Chondrocyte (in vitro differentiated cells): ENCODE measurements around the gene DEDD. TPM values are rescaled to one million over a fixed set of nuclear protein-coding genes. Genes with fewer than 3 reads are reported as not detected.

Experiments used
- DNase-seq: peaks from one replicate; pipeline ENCODE4 v3.0.0; 2021; ENCODE audit warnings: mixed read lengths, low spot score
- H3K27ac Mint-ChIP-seq: one replicate; pipeline ENCODE4 v1.8.0; 2021; ENCODE audit warnings: mild to moderate bottlenecking, moderate library complexity, mixed read lengths; ENCODE audit not compliant: unreplicated experiment
- H3K27me3 Mint-ChIP-seq: 2 replicates; pipeline ENCODE4 v1.8.0; 2021; ENCODE audit warnings: low read depth, mixed read lengths
- H3K36me3 Mint-ChIP-seq: 2 replicates; pipeline ENCODE4 v1.8.0; 2021; ENCODE audit warnings: low read depth, mixed read lengths
- H3K4me1 Mint-ChIP-seq: 2 replicates; pipeline ENCODE4 v1.8.0; 2021; ENCODE audit warnings: low read depth, mild to moderate bottlenecking, mixed read lengths
- H3K4me3 Mint-ChIP-seq: one replicate; pipeline ENCODE4 v1.8.0; 2021; ENCODE audit warnings: mild to moderate bottlenecking, moderate library complexity, mixed read lengths; ENCODE audit not compliant: unreplicated experiment
- H3K9me3 Mint-ChIP-seq: 2 replicates; pipeline ENCODE4 v1.8.0; 2021; ENCODE audit warnings: low read depth, mixed read lengths
- CTCF ChIP-seq: fragments of 200-600 bp; sonication (generic); IDR thresholded peaks from 2 replicates; pipeline ENCODE4 v1.5.0; 2021; ENCODE audit warnings: antibody characterized with exemption, mild to moderate bottlenecking, moderate library complexity
- total RNA-seq: library from RNA; stranded (reverse); gene quantifications from 3 replicates; pipeline ENCODE4 v1.2.1, GENCODE V29; 2021

Gene DEDD
- total RNA-seq, 1 donor from 2014 or later: 36.7 TPM

DNA sequence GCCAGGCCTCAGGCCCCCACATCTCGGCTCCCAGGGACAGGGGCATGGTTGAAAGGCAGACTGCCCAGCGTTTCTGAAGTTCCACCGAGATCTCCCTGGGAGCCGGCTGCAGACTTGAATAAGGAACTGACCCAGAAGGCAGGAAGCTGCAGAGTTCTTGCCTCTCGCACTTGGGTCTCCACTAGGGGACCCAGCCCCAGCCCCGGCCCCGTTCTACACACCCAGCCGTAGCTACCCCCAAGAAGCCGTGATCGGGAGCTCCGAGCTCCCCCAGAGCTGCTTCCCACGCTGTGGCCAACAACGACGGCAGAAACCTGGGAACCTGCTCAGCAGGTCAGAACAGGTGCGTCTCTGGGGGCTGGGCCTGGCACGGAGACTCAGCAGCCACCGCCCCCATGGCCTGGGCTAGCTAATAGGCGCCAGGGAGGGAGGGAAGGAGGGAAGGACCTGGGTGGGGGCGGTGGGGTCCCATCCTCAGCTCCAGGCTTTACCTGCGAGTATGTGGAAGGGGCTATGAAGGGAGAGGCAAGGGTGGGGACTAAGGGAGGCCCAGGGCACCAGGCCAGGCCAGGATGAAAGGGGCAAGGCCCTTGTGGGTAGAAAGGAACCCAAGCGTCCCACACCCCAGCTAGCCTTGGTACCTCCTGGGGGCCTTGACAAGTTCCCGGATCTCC is 43.1 kb downstream of the DEDD start, which contains the start of gene NECTIN4:
NECTIN4 (minus strand) TSS at position 308 of the 674 bp plus-strand sequence; CDS start at position 46, 262 bp downstream.
- H3K4me1 Mint-ChIP-seq: peaks cover 9% of the 10 kb centered on the region
- H3K36me3 Mint-ChIP-seq: no peaks in the 10 kb centered on the region
- TF ChIP-seq CTCF: no peak
- no peaks in the 10 kb centered on the region for H3K27me3 Mint-ChIP-seq
- H3K27ac Mint-ChIP-seq: no peak within 1 kb of the TSS
- H3K4me3 Mint-ChIP-seq: no peak within 1 kb of the TSS
- no peaks in the 10 kb centered on the region for H3K9me3 Mint-ChIP-seq
- peak; percentile 67 for DNase-seq

GRCh38 chr1:161088587-161089110 is 43.8 kb downstream of the DEDD start:
- Mint-ChIP-seq H3K27ac (no peak overlapping the region), H3K9me3 (no peaks in the 10 kb centered on the region), H3K4me3 (no peak overlapping the region), H3K4me1 (peaks cover 16% of the 10 kb centered on the region), H3K27me3 (no peaks in the 10 kb centered on the region), H3K36me3 (no peaks in the 10 kb centered on the region)
- peak; percentile 33 for DNase-seq
- no peak for TF ChIP-seq CTCF

- no peak for TF ChIP-seq CTCF
- H3K9me3 Mint-ChIP-seq: no peaks in the 10 kb centered on the region
- DNase-seq: peak; percentile 39
- H3K4me3 Mint-ChIP-seq: no peak overlapping the region
- H3K27me3 Mint-ChIP-seq: no peaks in the 10 kb centered on the region
- H3K36me3 Mint-ChIP-seq: no peaks in the 10 kb centered on the region
- H3K27ac Mint-ChIP-seq: no peak overlapping the region
- H3K4me1 Mint-ChIP-seq: peaks cover 24% of the 10 kb centered on the region
Measured at GRCh38 chr1:161086457-161086856, 46.0 kb downstream of the DEDD start.

GRCh38 chr1:161085165-161085564 is 47.3 kb downstream of the DEDD start:
- peak; percentile 55 for DNase-seq
- Mint-ChIP-seq H3K36me3 (no peaks in the 10 kb centered on the region), H3K4me3 (no peak overlapping the region), H3K4me1 (peaks cover 36% of the 10 kb centered on the region), H3K9me3 (no peaks in the 10 kb centered on the region), H3K27me3 (no peaks in the 10 kb centered on the region), H3K27ac (peak overlapping the region; percentile 32)
- TF ChIP-seq CTCF: no peak

DNA sequence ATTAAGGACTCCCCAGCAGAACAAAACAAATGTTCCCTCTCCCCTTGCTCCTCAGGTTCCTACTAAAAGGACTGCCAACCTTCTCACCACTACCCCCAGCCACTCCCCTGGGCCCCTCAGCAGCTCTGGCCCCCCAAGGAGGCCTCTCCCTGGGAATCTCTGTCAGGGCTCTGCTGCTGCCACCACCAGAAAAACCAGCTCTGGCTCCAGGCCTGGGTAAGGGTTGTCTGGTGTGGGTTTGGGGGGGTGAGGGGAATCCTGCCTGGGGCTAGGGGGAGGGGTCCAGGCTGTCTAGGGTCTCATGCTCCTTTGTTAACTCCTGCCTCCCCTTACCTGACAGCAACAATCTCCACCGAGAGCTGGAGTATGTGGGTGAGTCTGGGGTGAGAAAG is 47.9 kb downstream of the DEDD start:
- H3K4me3 Mint-ChIP-seq: no peak overlapping the region
- no peaks in the 10 kb centered on the region for H3K36me3 Mint-ChIP-seq
- no peak for TF ChIP-seq CTCF
- H3K27ac Mint-ChIP-seq: no peak overlapping the region
- H3K27me3 Mint-ChIP-seq: no peaks in the 10 kb centered on the region
- H3K9me3 Mint-ChIP-seq: no peaks in the 10 kb centered on the region
- peak; percentile 39 for DNase-seq
- H3K4me1 Mint-ChIP-seq: peaks cover 38% of the 10 kb centered on the region
